CD4-positive, alpha-beta T cell treated with Interleukin-6 at 100 ng/mL for 8 hours (primary cell): Measurements from ENCODE around the gene CFAP410.
"Not testable (repeated sequence)": the region's sequence is repeated elsewhere in the genome, so short reads cannot be mapped to it uniquely, and the experiment has no call there.

Experiments used
- DNase-seq: peaks from one replicate; pipeline ENCODE4 v3.0.0-alpha.2; 2020; ENCODE audit warnings: mixed read lengths, low spot score

The CFAP410 gene

GRCh38 chr21:44285138-44285992 is 53.8 kb downstream of the CFAP410 start, which contains the start of gene AIRE:
AIRE (plus strand) TSS chr21:44285876; CDS start chr21:44286007, 131 bp downstream.
- DNase-seq = no peak

GRCh38 chr21:44283948-44284347 is 55.2 kb downstream of the CFAP410 start:
- DNase-seq = no peak

GRCh38 chr21:44283211-44283785 is 55.9 kb downstream of the CFAP410 start:
- DNase-seq = not testable (repeated sequence)

- no peak for DNase-seq
These were observed 56.8 kb downstream of the CFAP410 start for GRCh38 chr21:44282370-44282769.

- no peak for DNase-seq
These were observed 57.4 kb downstream of the CFAP410 start for GRCh38 chr21:44281801-44282200.

GRCh38 chr21:44279354-44280260 is 59.6 kb downstream of the CFAP410 start:
- DNase-seq = no peak
